ACHN (cell line): Measurements from ENCODE around the gene DISC1.

Source experiments
- DNase-seq: peaks from one replicate; pipeline ENCODE4 v3.0.0-alpha.2; 2015
- in situ Hi-C: cut with HindIII; loops from 2 replicates; pipeline ENCODE4 v1.10.0; 2017; ENCODE audit warnings: low sequenced_read_pairs, low pct_ligation_motif_present, low pct_unique_long_range_greater_than_20kb

DISC1 gene

DNA sequence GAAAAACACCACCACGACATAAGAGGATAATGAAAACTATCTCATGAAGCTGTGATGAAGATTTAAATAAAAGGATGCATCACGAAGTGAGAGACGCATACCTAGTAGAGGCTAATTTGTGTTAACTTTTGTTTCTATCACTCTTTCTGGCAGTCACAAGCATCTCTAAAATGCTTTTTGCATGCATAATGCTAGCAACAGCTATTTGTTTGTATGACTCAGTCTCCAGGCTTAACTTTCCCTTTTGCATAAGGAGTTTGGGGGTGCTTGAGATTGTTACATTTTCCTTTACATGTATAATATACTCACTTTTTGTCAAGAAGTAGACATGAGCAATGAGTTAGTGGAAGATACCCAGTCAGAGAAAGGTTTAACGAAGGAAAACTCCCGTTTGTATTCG lies 385.4 kb downstream of the DISC1 start:
- in situ Hi-C loops = no loop called here
- DNase-seq = no peak

DNA sequence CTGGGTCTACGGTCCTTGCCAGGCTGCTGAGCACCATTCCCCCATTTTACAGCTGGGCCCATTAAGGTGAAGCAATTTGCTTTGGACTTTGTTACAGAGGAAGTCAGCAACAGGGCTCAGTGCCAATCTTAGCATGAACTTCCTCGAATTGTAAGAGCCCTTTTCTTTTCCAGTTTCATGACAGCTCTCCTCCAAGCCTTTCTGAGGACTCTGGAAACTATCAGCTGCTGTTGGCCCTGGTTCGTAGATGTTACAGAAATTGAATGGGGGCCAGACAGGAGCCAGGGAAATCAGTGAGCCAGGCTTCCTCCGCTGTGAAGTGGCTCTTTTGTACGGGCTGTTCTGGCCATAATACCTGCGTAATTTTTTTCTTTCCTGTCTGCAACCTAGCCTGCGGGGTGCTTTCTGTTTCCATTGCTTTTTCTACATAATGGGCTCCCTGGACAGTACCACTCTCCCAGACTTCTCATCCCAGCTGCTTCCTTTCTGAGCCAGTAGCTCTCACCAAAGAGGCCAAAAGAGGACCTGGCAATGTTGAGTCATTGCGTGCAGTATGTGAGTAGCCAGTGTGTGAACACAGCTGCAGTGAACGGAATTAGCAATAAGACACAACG lies 386.3 kb downstream of the DISC1 start:
- in situ Hi-C loops = no loop called here
- DNase-seq = no peak

DNA sequence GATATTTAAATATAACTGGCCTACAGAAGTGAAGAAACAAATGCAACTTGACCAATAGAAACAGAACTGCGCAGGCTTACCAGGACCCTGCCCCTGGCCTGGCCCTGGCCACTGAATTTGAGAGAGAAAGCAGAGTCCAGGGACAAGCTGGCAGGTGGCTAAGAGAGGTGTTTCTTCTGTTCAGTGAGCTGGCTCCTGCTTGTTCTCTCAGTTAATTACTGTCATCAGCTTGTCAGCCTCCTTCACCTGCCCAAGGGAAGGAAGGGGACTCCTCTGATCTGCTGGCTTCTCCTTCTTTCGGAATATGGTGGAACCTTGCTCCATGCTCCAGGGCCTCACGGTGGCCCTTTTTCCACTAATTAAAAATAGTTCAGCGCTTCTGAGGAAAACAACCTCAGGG lies 388.4 kb downstream of the DISC1 start:
- in situ Hi-C loops = no loop called here
- DNase-seq = no peak

DNA sequence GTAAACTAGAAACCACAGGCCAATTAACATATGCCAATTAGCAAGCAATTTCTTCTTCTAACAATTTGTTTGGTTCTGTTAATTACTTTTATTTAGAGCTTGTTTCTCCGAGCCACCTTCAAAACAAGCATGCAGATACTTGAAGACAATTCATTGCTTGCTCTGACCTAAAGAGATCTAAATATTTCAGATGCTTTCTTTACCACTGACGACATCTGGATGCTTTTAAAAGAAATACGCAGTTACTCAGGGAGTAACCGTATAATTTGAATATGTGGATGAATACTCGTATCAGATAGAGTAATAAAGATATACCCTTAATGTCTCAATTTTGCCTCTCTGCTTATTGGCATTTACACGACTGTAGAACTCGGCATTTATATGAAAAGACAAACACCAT lies 390.0 kb downstream of the DISC1 start:
- in situ Hi-C loops = no loop called here
- no peak for DNase-seq

DNA sequence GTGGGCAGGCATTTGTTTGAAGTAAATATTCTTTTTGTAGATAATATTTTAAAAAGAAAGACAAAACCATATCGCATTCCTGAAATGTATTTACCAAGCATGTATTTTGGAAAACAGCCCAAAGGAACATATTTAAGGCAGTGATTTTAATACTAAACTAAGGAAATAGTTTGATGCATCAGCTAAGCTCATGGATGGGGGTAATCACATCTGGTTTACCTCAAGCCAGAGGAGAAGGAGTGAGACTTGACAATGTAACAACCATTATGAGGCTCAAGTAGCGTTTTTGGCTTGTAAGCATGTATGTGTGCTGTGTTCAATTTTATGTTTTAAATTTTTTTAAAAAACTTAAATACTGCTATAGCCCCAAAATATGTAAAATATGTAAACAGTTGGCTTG lies 390.5 kb downstream of the DISC1 start:
- in situ Hi-C loops = no loop called here
- DNase-seq = no peak

DNA sequence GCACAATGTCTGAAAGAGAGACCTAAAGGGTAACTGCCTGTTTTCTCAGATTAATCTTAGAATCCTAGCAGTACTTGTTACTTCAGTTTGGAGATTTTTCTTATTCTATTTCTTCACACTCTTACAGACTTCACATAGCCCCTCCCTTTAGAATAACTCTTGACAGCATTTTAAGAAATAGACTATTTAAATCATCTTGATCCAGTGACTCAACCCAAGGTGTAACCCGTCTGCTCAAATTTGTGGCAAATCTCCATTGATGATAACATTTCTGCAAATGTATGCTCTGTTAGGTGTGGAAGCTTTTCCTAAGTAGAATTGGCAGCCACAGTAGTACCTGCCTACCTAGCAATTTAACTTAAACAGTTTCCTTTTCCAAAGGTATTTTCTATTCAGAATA lies 391.2 kb downstream of the DISC1 start:
- in situ Hi-C loops = no loop called here
- no peak for DNase-seq

DNA sequence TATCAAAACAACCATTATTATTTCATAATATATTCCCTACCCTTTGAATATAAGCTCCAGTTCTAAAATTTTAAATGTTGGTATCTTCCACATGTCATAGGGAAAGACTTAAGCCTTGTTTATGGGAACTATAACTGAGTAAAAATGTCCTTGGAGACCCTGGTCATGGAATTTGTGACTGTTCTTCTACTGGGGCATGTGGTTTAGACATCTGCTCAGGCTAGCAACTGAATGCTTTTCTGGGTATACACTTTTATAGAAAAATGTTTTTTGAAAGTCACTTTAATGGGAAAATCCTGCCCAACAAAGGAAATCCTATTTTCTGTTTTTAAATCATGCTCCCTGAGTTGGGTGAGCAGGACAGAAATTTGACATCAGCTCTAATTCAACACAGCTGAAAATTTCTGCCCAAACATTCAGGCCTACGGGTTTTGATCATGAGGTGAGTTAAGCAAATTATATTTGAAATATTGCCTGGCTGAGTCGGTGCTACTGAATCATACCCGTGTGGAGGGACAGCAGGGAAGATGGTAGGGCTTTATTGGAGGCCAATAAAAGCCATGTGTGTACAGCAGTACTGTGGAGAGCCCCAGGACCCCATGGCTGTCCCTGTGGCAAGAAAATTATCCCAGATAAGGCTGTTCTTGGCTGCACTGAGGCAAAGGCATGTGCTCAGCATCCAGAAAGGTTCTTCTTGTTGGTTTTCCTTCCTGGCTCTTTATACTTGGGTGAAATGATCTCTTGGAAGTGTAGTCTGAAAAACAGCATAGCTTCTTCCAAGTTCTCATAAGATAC lies 391.8 kb downstream of the DISC1 start:
- DNase-seq = no peak
- in situ Hi-C loops = no loop called here

DNA sequence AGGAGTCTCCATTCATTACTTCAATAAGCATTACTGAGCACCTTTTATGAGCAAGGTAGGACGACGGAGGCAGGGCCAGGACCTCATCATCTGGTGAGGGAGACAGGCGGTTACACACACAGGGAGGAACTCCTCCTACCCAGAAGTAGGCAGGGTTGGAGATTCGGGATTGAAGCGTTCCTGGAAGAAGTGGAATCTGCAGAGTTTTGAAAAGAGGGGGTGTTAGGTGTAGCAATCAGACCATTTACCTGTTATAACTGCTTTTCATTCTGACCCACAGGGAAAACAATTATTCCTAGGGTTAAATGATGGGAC lies 392.4 kb downstream of the DISC1 start:
- in situ Hi-C loops = no loop called here
- no peak for DNase-seq

DNA sequence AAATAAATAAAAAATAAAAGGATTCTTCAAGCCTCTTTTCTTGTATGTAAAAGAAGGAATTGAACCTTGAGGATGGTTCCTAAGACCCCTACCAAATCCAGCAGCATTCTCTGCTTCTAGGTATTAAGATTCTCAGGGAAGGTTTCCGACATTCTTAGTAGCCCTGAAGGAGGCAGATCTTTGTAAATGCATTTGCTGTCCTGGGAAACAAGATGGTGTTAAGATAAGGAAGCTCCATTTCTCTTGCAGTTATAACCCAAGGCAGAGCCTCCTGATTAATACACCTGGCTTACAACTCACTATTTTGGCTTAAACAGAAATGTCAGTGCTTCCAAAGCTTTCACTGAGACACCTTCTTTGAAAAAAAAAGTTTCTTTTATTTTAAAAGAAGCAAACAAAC lies 393.8 kb downstream of the DISC1 start:
- DNase-seq = no peak
- in situ Hi-C loops = no loop called here

DNA sequence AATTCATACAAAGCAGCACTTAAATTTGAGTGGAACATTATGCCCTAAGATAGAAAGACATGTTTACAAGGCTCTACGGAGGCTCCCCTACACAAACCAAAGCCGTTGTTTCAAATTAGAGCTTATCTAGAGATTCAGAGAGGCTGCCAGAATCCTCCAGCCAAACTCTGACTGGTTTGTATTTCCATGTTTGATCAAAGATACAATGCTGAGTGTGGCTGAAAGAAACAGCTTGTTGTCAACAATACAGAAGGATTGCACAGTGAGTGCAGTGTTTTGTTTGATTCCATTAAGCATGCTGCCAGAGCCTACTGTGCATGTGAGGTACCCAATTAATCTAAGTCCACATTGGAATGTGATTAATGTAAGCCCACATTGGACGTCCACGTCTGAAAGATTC lies 402.7 kb downstream of the DISC1 start:
- in situ Hi-C loops = no loop called here
- DNase-seq = no peak

DNA sequence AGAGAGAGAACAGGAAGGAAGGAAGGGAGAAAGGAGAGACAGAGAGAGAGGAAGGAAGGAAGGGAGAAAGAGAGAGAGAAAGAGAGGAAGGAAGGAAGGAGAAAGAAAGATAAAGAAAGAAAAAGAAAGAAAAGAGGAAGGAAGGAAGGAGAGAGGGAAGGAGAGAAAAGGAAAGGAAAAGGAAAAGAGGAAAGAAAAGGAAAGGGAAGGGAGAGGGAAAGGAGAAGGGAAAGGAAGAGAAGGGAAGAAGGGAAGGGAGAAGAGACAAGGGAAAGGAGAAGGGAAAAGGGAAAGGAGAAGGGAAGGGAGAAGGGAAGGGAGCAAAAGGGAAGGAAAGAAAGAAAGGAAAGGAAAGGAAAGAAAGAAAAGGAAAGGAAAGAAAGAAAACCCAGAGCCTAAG lies 404.6 kb downstream of the DISC1 start:
- in situ Hi-C loops = no loop called here
- DNase-seq = no peak

DNA sequence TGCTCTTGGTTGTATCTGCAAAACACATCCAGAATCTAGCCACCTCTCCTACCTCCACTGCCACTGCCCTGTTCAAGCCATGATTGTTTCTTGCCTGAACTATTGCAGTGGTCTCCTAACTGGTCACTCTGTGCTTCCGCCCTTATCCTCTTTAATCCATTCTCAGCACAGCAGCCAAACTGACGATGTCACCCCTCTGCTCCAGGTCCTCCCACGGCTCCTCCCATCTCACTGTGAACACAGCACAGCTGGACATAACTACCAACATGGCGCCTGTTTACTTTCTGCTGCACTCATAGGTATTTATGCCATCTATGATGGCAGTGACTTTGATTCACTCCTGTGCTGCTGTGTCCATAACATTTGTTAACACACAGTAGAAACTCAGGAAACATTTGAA lies 406.7 kb downstream of the DISC1 start:
- DNase-seq = no peak
- in situ Hi-C loops = no loop called here

DNA sequence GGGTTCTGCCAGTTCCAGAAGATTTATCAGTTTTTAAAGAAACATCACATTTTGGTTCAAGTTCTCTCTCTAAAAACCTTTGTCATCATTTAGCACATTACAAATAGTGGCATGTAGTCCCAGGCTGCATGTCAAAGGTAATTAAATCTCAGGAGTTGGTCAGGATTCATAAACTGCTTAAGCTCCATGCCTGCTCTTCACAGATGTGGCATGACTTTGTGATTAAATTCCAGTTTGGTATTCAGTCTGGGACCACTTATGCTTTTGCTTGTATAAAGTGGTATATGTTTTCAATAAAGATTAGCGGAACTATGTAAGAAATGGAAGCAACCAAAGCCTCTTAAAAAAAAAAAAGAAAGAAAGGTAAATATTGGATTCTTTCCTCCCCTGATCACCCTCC lies 408.0 kb downstream of the DISC1 start:
- DNase-seq = no peak
- in situ Hi-C loops = no loop called here

DNA sequence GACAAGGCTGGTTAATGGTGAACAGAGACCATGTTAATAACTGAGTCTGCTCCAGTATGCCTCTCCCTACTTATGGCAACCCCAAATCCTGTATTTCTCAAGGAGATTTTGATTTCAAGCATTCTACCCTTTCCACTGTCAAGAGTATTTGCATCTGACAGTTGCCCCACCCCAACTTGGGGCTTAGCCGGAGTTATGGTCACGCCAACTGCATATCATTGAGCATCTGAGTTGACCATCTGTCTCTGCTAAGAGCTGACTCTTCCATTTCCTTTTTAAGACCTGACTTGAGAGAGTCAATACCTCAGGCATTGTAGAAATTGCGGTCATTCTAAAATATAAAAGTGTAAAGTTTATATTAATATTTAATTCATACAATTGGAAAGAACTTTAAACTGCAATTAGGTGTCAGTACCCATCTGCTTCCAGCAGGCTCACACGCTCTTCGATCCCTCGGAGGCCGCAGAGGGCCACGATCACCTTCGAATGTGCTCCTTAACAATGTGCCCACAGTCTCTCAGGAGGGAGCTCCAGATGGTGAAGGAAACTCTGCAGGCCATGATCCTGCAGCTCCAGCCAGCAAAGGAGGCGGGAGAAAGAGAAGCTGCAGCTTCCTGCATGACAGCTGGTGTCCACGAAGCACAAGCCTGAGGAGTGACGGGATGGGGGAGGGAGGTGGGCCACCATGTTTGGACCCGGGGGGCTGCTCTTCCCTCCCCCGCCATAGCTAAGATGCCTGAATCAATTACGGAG lies 409.8 kb downstream of the DISC1 start:
- no peak for DNase-seq
- in situ Hi-C loops = no loop called here

DNA sequence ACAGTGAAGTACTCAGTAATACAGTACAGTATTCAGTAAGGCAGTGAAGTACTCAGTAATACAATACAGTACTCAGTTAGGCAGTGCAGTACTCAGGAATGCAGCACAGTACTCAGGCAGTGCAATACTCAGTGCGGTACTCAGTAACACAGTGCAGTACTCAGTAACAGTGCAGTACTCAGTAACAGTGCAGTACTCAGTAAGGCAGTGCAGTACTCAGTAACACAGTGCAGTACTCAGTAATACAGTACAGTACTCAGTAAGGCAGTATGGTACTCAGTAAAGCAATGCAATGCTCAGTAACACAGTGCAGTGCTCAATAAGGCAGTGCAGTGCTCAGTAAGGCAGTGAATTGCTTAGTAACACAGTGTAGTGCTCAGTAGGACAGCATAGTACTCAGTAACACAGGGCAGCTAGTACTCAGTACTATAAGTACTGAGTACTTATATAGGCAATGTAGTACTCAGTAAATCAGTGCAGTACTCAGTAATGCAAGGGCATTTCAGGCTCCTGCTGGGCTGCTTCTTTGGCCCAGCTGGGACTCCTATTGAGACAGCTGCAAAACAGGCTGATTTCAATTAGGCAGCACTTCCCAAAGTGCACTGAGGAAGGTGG lies 411.3 kb downstream of the DISC1 start:
- DNase-seq = no peak
- in situ Hi-C loops = no loop called here

DNA sequence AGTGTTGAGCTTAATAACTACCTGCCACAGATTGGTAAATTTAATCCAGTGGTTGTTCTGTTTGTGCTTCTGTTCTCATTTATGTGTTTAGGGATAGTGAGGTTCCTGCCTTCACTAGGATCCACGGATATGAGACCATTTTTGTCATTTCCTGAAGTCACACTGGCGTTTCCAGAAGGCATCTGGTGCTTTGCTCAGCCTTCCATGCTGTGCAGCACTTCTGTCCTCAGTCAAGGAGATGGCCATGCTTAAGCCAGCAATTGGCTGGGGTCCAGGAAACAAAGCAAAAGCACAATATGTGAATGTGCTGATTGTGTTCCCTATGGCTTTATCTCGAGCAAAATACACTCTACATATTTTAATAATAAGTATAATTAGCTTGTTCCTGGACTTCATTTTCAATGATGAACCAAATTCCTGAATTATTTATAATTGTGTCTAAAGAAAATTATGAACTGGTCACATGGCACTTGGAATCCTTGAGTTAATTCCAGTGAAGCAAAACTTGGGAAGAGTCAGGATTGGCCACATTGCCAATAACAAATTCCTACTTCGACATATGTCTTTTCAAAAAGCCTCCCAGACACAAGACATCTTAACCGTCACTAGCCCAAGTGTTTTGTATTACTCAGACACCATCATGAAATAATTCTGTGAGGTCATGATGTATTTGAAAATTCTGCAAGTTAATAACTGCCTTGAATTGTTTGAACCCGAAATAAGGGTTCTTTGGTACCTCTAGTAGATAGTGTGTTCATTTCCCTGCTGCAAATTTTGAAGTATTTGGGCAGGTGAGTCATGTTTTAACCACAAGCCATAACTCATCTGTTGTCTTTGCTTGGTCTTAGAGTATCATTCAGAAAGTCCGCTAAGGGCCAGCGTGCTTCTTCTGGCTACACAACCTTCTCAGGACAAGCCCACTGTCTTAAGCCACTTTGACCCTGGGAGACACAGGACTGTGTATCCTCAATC lies 412.4 kb downstream of the DISC1 start:
- no peak for DNase-seq
- in situ Hi-C loops = no loop called here

DNA sequence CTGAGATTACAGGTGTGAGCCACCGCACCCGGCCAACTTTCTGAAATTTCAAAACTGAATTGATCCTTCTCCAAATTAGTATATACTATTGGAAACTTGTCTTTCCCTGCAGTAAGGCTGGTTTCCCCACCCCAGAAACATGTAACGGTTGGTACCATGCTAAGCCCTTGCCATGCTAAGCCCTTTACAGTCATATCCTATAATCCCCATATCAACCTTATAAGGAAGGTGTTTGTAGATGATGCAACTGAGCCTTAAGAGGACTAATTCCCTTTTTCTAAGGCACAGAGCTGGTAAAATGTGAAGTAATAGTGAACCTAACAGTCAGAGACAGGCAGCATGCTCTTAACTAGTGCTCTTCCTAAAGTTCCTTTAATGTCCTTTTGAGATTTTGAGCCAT lies 413.7 kb downstream of the DISC1 start:
- no peak for DNase-seq
- in situ Hi-C loops = no loop called here

DNA sequence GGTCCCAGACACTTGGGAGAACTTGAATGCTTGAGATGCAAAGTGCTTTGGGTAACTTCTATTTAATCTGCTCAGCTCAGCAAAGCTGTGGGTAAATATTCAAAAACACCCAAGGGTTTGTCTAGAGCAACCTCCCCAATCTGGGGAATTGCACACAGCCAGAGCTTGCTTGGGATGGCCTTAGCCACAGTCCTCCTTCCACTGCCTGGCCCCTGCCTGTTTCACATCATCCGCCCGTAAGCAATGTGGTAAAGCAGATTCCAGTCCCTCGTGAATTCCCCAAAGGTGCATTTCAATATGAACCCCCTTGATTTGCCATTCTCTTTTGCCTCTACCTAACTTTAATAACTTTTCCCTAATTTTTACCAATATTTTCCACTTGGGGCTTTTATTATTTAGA lies 418.1 kb downstream of the DISC1 start:
- no peak for DNase-seq
- in situ Hi-C loops = no loop called here
